ENCODE results near the gene ITGA7. TPM values are rescaled to one million over a fixed set of nuclear protein-coding genes. Genes with fewer than 3 reads are reported as not detected.

The ITGA7 gene
- total RNA-seq, 1 experiment from 2014 or later, result 2.5 TPM

Other genes with a start within 250 kb of the ITGA7 start
- gene OR6C70, start 237.8 kb downstream of the ITGA7 start, total RNA-seq (2021; ENCODE audit: unreplicated experiment), result not detected
- gene OR6C68, start 215.5 kb downstream of the ITGA7 start, total RNA-seq (2021; ENCODE audit: unreplicated experiment), result not detected
- gene OR6C4, start 158.3 kb downstream of the ITGA7 start, total RNA-seq (2021; ENCODE audit: unreplicated experiment), result not detected
- gene OR2AP1, start 135.4 kb downstream of the ITGA7 start, total RNA-seq (2021; ENCODE audit: unreplicated experiment), result not detected
- not detected for gene OR10P1, start 71.0 kb downstream of the ITGA7 start, total RNA-seq (2021; ENCODE audit: unreplicated experiment)
- 87.3 TPM for gene BLOC1S1, start 8.1 kb upstream of the ITGA7 start, total RNA-seq (2021; ENCODE audit: unreplicated experiment)
- 2.8 TPM for gene RDH5, start 12.5 kb upstream of the ITGA7 start, total RNA-seq (2021; ENCODE audit: unreplicated experiment)
- 879 TPM for gene CD63, start 21.1 kb upstream of the ITGA7 start, total RNA-seq (2021; ENCODE audit: unreplicated experiment)
- gene GDF11, start 35.2 kb upstream of the ITGA7 start, total RNA-seq (2021; ENCODE audit: unreplicated experiment), result 11.8 TPM
- gene SARNP, start 109.8 kb upstream of the ITGA7 start, total RNA-seq (2021; ENCODE audit: unreplicated experiment), result 69.3 TPM
- 59.6 TPM for gene ORMDL2, start 110.1 kb upstream of the ITGA7 start, total RNA-seq (2021; ENCODE audit: unreplicated experiment)
- 51.9 TPM for gene DNAJC14, start 121.7 kb upstream of the ITGA7 start, total RNA-seq (2021; ENCODE audit: unreplicated experiment)
- gene MMP19, start 135.0 kb upstream of the ITGA7 start, total RNA-seq (2021; ENCODE audit: unreplicated experiment), result 0.05 TPM
- gene PYM1, start 220.0 kb upstream of the ITGA7 start, total RNA-seq (2021; ENCODE audit: unreplicated experiment), result 32.2 TPM
- gene DGKA, start 223.3 kb upstream of the ITGA7 start, total RNA-seq (2021; ENCODE audit: unreplicated experiment), result 7.6 TPM

Data from Panc1 (cell line).